Measurements from ENCODE around the gene CACNA1I.
"Not testable (repeated sequence)": the region's sequence is repeated elsewhere in the genome, so short reads cannot be mapped to it uniquely, and the experiment has no call there.

CACNA1I gene

GRCh38 chr22:39724857-39725256 is 154.3 kb downstream of the CACNA1I start:
- no peak for DNase-seq

GRCh38 chr22:39725351-39726035 is 154.9 kb downstream of the CACNA1I start:
- no peak for DNase-seq

GRCh38 chr22:39727541-39727940 is 157.0 kb downstream of the CACNA1I start:
- no peak for DNase-seq

GRCh38 chr22:39728236-39728860 is 157.8 kb downstream of the CACNA1I start:
- DNase-seq: no peak

GRCh38 chr22:39729141-39729934 is 158.8 kb downstream of the CACNA1I start:
- no peak for DNase-seq

- DNase-seq: no peak
These were observed 160.9 kb downstream of the CACNA1I start for GRCh38 chr22:39731481-39731880.

GRCh38 chr22:39731881-39732555 is 161.5 kb downstream of the CACNA1I start:
- no peak for DNase-seq

- no peak for DNase-seq
These were observed 162.1 kb downstream of the CACNA1I start for GRCh38 chr22:39732625-39733024.

GRCh38 chr22:39733191-39733590 is 162.6 kb downstream of the CACNA1I start:
- no peak for DNase-seq

GRCh38 chr22:39734046-39734445 is 163.5 kb downstream of the CACNA1I start:
- DNase-seq: not testable (repeated sequence)

- no peak for DNase-seq
These were observed 164.3 kb downstream of the CACNA1I start for GRCh38 chr22:39734866-39735265.

- DNase-seq: no peak
These were observed 165.2 kb downstream of the CACNA1I start for GRCh38 chr22:39735776-39736175.

GRCh38 chr22:39738746-39739145 is 168.2 kb downstream of the CACNA1I start:
- DNase-seq: no peak
